GM12873 (cell line): ENCODE results near the gene SLC35B4.

Experiments
- TF ChIP-seq, protein P1 (sequence below): IDR thresholded peaks from 2 replicates; pipeline ENCODE4 v1.5.1; 2012; ENCODE audit warnings: low read depth, mild to moderate bottlenecking, moderate library complexity, low read length, control low read depth; ENCODE audit not compliant: insufficient read depth; ENCODE audit errors: missing control alignments

The SLC35B4 gene

DNA sequence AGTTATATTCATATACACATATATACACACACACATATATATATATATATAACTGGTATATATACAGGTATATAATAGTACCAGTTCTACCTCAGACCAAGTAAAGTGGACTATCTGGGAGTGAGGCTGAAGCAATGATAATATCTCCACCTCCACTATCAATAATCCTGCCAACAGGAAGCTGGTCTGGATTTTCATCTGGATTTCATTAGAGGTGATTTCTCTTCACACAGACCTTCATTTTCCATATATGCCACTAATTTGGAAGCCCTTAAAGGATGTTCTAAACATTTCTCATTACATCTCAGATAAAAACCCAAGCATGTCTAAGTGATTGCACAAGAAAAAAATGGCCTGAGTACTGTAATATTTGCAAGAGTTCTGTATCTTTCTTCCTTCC lies 1.7 kb upstream of the SLC35B4 start:
- TF ChIP-seq, protein P1, sequence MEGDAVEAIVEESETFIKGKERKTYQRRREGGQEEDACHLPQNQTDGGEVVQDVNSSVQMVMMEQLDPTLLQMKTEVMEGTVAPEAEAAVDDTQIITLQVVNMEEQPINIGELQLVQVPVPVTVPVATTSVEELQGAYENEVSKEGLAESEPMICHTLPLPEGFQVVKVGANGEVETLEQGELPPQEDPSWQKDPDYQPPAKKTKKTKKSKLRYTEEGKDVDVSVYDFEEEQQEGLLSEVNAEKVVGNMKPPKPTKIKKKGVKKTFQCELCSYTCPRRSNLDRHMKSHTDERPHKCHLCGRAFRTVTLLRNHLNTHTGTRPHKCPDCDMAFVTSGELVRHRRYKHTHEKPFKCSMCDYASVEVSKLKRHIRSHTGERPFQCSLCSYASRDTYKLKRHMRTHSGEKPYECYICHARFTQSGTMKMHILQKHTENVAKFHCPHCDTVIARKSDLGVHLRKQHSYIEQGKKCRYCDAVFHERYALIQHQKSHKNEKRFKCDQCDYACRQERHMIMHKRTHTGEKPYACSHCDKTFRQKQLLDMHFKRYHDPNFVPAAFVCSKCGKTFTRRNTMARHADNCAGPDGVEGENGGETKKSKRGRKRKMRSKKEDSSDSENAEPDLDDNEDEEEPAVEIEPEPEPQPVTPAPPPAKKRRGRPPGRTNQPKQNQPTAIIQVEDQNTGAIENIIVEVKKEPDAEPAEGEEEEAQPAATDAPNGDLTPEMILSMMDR = no peak

DNA sequence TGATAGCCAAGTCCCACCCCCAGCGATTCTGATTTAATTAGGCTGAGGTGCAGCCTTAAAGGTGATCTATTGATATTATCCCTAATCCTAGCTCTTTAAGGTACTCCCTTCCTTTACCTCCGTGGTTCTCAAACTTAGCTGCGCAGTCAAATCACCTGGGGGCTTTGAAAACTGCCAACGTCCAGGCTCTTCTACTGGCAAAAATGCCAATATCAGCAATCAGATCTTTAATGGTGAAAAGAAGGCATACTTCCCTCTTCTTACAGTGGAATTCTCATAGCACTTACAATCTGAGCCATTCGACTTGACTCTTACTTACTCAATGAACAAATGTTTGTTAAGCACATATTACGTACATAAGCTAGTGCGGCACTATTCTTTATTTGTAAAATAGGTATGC lies 704 bp upstream of the SLC35B4 start:
- TF ChIP-seq, protein P1 = no peak

DNA sequence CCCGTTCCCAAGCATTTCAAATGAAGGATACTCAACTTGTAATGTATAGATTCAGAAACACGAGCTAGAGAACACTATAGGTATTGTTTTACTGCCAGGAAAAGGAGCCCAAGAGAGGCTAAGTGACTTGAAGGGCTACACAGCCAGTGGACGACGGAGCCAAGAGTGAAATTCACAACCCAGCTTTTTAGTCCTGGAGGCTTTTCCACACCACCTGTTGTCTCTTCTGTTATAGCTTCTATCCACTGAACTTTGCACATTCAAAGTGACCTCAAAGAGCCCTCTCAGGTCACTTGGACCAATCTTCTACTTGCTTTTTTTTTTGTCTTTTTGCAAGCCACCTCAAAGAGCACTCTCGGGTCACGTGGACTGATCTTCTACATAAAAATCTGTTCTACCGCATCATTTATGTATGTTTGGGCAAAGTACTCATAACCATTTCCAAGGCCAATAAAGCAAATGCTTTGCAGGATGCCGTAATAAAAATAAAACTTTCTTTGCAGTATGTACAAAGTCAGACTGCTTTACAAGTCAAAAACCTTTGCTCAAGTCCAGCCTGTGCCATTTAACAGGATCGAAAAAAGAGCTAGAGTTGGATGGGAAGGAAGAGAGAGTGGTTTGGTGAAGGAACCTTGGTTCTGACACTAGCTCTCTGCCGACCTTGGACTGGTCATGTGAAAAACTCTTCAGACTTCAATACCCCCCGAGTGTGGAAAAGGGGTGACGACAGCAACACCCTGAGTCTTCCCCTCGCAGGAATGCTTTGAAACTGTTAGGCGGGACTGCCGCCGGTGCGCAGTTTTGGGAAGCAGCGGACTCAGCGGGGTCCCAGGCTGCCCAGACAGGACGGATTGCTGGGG lies 821 bp downstream of the SLC35B4 start:
- TF ChIP-seq, protein P1 = no peak

DNA sequence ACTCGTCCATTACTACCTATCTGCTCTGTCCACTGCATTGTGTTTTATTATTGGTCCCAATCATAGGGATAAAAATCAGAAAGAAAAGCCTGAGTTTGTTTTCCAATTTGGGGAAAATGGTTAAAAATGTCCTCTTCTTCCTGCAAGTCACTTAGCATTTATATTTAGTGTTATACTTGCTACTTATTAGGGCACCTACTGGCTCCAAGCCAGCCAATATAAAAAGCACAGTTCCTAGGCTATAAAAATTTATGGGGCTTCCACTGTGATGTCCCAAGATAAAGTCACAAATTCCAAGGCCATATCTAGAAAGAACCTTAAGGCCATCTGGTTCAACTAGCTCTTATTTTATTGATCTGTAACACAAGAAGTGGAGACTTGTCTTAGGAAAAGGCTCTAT lies 3.2 kb downstream of the SLC35B4 start:
- TF ChIP-seq, protein P1 = no peak

DNA sequence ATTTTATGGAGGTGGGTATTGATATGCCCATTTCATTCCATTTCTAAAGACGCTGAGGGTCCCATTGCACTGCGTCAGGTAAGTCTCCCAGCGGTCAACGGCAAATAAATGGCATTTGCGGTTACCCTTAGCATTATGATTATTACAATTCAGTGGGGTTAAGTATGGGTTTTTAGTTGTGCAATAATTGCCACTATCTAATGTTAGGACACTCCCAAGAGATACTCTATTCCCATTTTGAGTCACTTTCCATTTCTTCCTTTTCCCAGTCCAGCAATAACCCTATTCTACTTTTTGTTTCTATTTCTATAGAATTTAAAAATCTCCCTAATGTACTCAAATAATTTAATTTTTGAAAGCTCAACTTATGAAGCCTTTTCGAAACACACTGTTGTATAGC lies 4.0 kb downstream of the SLC35B4 start:
- TF ChIP-seq, protein P1 = no peak

DNA sequence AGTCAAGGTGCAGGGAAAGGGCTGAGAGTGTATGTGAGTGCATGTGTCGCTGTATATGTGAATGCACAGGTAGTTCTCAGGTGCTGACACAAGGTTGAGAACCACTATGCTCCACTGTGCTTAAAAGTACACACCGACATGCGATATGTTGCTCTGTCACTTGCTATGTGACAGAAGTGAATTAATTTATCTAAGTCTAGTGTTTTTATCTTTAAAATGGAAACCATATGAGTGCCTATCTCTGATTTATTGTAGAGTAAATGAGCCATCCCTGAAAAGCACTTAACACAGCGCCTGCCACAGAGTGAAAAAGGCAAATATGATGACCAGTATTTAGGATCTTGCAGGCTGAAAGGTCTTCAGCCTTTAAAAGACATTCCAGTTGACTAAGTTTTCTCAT lies 4.9 kb downstream of the SLC35B4 start:
- TF ChIP-seq, protein P1 = no peak

DNA sequence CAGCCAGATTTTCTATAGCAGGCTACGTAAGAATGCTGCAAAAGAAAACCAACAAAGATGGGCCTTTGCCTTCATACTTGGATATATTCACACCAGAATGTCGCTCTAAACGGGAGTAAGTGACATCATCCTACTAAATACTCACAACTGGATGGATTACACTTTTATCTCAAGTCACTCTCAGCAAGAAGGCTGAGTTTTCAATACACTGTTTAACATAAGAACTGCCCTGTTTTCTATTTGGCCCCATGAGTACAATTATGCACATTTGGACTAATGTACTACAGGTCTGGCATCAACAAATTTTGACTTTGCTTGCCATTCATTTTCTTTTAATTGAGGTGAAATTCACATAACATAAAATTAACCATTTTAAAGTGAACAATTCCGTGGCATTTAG lies 8.2 kb downstream of the SLC35B4 start:
- TF ChIP-seq, protein P1 = no peak
